Memory B cell (primary cell): ENCODE measurements around the gene NDUFAF4.

ENCODE experiments used
- ATAC-seq: fragments of 150-1000 bp; cut with Tn5 transposase; 2 replicates; pipeline ENCODE4 v1.10.0; 2021; ENCODE audit warnings: low read depth, mild to moderate bottlenecking, moderate library complexity
- DNase-seq, 2 donors: peaks; one replicate each; pipeline ENCODE4 v3.0.0; 2022; ENCODE audit warnings: low spot score in 2 of 2
- H3K27ac Mint-ChIP-seq: one replicate; pipeline ENCODE4 v1.8.0; 2022; ENCODE audit warnings: mild to moderate bottlenecking, moderate library complexity, mixed read lengths
- H3K27me3 Mint-ChIP-seq: one replicate; pipeline ENCODE4 v1.8.0; 2022; ENCODE audit warnings: mixed read lengths
- H3K36me3 Mint-ChIP-seq: one replicate; pipeline ENCODE4 v1.8.0; 2022; ENCODE audit warnings: mild to moderate bottlenecking, mixed read lengths
- H3K4me1 Mint-ChIP-seq: one replicate; pipeline ENCODE4 v1.8.0; 2022; ENCODE audit warnings: mixed read lengths
- H3K4me3 Mint-ChIP-seq: one replicate; pipeline ENCODE4 v1.8.0; 2022; ENCODE audit warnings: mild to moderate bottlenecking, moderate library complexity, mixed read lengths
- H3K9me3 Mint-ChIP-seq: one replicate; pipeline ENCODE4 v1.8.0; 2022; ENCODE audit warnings: mixed read lengths

The NDUFAF4 gene

DNA sequence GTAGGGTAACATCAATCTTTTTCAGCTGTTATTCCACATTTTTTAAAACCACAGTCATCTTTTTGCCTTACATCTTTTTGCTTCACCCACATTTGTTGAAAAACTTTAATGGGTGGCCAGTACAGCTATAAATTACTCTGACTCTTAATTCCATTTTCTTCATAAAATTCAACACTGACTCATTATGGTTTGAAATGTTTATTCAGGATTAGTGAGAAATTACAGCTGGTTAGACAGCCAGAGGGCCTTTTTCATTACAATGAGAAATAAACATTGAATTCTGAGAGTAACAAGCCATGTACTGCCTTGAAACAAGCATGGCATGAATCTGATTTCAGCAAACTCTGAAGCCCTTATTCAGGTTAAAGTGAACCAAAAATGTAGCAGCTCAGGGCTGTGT is 19.5 kb downstream of the NDUFAF4 start:
- no peak for ATAC-seq
- DNase-seq = no peak
- no peak overlapping the region for H3K4me3 Mint-ChIP-seq
- peaks cover 3% of the 10 kb centered on the region for H3K27me3 Mint-ChIP-seq
- H3K27ac Mint-ChIP-seq = no peak overlapping the region
- H3K9me3 Mint-ChIP-seq = no peaks in the 10 kb centered on the region
- no peaks in the 10 kb centered on the region for H3K36me3 Mint-ChIP-seq
- no peaks in the 10 kb centered on the region for H3K4me1 Mint-ChIP-seq

DNA sequence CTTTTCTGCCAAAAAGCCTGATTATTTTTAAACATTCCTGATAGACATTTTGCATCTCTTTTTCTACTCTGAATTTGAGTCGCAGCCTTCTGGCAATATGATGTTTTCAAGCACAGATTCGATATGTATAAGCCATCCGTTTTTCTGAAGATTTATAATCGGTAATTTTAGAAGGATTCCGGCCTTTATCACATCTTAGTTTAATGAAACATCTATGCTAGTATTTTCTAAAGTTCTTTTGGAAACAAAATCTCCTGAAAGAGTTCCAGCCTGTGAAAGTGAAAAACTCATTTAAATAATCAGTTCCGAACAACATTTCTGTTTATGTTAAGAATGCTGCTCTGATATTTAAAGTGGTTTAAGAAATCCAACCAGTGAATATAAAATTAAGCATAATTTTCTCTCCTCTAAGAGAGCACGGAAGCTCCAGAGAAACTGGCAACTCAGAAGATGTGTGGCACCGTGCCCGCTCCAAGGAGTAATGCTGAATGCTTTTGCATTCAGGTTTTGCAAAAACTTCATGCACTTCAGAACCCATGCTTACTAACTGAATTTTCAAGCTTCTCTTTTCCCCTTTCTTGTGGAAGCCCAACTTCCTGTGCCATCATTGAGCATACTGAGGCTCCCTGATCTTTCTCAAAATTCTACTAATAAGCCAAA is 20.7 kb downstream of the NDUFAF4 start:
- peaks cover 3% of the 10 kb centered on the region for H3K27me3 Mint-ChIP-seq
- no peak overlapping the region for H3K27ac Mint-ChIP-seq
- H3K4me1 Mint-ChIP-seq = no peaks in the 10 kb centered on the region
- no peak overlapping the region for H3K4me3 Mint-ChIP-seq
- ATAC-seq (no peak), DNase-seq (no peak)
- H3K9me3 Mint-ChIP-seq = no peaks in the 10 kb centered on the region
- no peaks in the 10 kb centered on the region for H3K36me3 Mint-ChIP-seq

DNA sequence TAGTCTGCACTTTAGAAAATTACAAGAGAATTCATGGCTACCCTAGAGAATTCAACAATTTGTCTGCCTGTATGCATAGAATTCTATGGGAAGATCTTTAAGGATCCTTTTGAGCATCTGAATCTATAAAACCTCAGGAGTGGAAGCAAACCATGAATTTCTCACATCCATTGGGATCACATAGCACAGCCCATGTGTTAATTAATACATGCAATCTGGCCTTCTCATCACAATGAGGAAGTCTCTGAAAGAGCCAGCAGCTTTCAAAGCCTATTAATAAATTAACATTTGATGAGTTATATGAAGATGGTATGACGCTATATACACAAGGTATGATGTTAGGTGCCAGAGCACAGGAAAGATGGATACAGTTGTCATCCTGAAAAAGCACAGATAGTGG is 24.7 kb downstream of the NDUFAF4 start:
- DNase-seq = no peak
- Mint-ChIP-seq H3K36me3 (no peaks in the 10 kb centered on the region), H3K27ac (no peak overlapping the region), H3K9me3 (no peaks in the 10 kb centered on the region), H3K4me3 (no peak overlapping the region), H3K27me3 (peaks cover 4% of the 10 kb centered on the region), H3K4me1 (no peaks in the 10 kb centered on the region)
- ATAC-seq = no peak

DNA sequence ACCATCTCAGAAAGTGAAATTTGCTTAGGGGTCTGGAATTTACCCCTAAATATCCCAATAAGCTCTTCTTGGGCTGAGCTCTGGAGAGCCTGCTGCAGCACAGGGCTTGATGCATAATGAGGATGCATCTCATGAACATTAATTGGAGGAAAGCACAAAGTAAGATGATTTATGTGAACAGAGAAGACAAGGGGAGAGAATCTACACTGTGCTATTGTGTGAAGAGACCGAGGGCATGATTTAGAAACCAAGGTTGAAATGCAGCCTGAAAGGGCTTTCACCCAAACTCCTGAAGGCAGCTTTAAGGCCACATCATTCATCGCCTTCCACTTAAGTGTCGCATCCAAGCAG is 32.7 kb downstream of the NDUFAF4 start:
- peaks cover 2% of the 10 kb centered on the region for H3K36me3 Mint-ChIP-seq
- peaks cover 4% of the 10 kb centered on the region for H3K9me3 Mint-ChIP-seq
- ATAC-seq (no peak), DNase-seq (no peak)
- no peak overlapping the region for H3K27ac Mint-ChIP-seq
- H3K27me3 Mint-ChIP-seq = peaks cover 11% of the 10 kb centered on the region
- no peaks in the 10 kb centered on the region for H3K4me1 Mint-ChIP-seq
- no peak overlapping the region for H3K4me3 Mint-ChIP-seq

DNA sequence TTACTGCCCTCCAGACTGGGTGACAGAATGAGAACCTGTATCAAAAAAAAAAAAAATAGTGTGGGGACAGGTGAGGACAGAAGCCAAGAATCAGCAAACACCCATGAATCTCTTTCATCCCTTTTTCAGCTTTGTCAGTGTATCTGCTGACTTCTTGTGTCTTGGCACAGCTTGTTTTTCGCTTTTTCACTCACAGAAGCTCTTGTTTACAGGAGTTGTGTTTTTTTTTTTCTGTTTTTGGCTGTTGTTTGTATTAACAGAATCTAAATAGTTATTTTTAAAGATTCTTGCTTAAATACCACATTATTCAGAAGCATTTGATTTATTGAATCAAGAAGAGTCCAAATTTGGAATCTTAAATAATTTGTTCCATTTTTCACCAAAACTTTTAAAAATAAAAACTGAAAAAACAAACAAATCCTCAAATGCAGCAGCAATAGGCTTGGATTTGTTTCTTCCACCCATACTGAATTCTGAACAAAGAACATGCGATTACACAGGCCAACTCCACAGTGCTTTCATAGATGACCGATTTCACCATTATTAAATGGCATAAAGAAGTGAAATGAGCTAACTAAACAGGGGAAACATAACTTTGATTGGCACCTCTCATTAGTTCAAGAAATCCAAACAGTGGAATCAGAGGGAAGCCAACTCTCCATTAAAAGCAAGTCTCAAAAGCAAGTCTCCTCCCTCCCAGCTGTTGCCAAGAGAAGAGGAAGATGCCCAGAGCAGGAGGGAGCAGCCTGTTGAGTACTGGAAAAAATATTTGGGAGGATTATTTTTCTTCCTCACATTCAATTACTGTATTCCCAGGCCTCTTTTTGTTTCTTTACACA is 33.3 kb downstream of the NDUFAF4 start:
- ATAC-seq (no peak), DNase-seq (no peak)
- Mint-ChIP-seq H3K4me1 (no peaks in the 10 kb centered on the region), H3K9me3 (peaks cover 4% of the 10 kb centered on the region), H3K27ac (no peak overlapping the region), H3K4me3 (no peak overlapping the region), H3K36me3 (peaks cover 2% of the 10 kb centered on the region), H3K27me3 (peaks cover 14% of the 10 kb centered on the region)

DNA sequence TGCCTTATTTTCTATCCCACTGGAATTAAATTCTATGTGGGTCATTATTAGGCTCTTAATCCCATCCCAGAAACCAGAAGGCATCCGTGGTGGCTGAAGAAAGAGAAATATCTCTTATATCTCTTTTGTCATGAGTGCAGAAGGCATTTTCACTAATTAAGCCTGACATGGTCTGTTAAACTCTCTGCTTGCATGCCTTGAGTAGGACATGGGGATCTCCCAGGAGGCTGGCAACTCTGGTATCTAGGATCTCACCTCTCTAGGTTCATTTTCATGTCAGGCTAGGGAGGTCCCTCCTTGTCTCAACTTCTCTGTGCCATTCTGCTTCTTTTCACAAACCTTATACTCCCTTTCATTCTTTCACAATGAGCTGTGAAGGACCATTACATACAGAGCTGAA is 35.1 kb downstream of the NDUFAF4 start:
- ATAC-seq (no peak), DNase-seq (no peak)
- no peak overlapping the region for H3K4me3 Mint-ChIP-seq
- H3K27me3 Mint-ChIP-seq = peaks cover 14% of the 10 kb centered on the region
- H3K27ac Mint-ChIP-seq = no peak overlapping the region
- peaks cover 4% of the 10 kb centered on the region for H3K9me3 Mint-ChIP-seq
- H3K36me3 Mint-ChIP-seq = peaks cover 2% of the 10 kb centered on the region
- H3K4me1 Mint-ChIP-seq = no peaks in the 10 kb centered on the region

DNA sequence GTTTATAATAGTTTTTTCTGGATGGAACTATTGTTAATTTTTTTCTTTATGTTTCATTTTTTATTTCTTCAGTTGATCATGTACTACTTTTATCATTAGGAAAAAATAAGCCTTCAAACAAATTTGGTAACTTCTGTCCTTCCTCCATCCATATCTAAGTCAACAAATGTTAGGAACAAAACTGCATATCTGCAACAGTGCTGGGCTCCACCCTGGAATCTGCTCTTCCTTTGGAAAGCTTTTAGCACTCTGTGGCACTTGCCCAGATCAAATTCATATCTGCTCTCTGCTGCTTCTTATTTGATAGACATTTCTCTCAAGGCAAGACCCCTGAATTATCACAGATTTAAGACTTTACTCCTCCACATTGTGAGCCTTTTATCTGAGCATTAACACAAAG is 36.1 kb downstream of the NDUFAF4 start:
- DNase-seq = no peak
- no peak overlapping the region for H3K4me3 Mint-ChIP-seq
- no peaks in the 10 kb centered on the region for H3K4me1 Mint-ChIP-seq
- H3K36me3 Mint-ChIP-seq = peaks cover 2% of the 10 kb centered on the region
- peaks cover 4% of the 10 kb centered on the region for H3K9me3 Mint-ChIP-seq
- H3K27ac Mint-ChIP-seq = no peak overlapping the region
- H3K27me3 Mint-ChIP-seq = peaks cover 14% of the 10 kb centered on the region
- no peak for ATAC-seq

DNA sequence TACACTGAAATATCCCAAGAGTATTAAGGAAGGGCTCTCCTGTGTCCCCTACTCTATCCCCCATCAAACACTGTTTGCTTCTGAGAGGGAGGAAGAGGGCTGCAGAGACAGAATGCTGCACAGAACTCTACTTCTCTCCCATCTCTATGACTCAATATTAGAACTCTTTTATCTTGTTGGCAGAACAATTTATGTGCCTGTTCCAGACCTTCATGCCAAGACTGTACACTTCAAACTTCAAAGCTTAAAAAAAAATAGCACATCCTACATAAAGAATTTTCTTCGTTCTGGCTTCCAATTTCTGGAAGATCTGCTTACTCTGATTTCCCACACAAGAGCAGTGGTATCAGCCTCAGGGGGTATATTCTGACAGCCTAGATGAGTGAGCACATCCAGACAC is 40.8 kb downstream of the NDUFAF4 start:
- DNase-seq = no peak
- Mint-ChIP-seq H3K27me3 (peaks cover 10% of the 10 kb centered on the region), H3K27ac (no peak overlapping the region), H3K4me3 (no peak overlapping the region), H3K36me3 (peaks cover 2% of the 10 kb centered on the region), H3K9me3 (peaks cover 4% of the 10 kb centered on the region), H3K4me1 (no peaks in the 10 kb centered on the region)
- no peak for ATAC-seq

DNA sequence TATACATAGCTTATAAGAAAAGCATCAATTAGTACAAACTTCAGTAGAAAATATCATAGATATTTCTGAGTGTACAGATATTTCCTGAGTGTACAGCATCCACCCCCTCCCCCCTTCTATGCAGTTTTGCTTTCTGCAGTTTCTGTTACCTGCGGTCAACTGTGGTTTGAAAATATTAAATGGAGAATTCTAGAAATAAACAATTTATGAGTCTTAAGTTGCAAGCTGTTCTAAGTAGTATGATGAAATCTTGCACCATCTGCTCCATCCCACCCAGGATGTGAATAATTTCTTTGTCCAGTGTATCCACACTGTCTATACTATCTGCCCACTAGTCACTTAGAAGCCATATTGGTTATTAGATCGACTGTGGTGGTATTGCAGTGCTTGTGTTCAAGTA is 44.6 kb downstream of the NDUFAF4 start:
- ATAC-seq (no peak), DNase-seq (no peak)
- Mint-ChIP-seq H3K36me3 (no peaks in the 10 kb centered on the region), H3K9me3 (no peaks in the 10 kb centered on the region), H3K27ac (no peak overlapping the region), H3K4me3 (no peak overlapping the region), H3K27me3 (peaks cover 2% of the 10 kb centered on the region), H3K4me1 (no peaks in the 10 kb centered on the region)

DNA sequence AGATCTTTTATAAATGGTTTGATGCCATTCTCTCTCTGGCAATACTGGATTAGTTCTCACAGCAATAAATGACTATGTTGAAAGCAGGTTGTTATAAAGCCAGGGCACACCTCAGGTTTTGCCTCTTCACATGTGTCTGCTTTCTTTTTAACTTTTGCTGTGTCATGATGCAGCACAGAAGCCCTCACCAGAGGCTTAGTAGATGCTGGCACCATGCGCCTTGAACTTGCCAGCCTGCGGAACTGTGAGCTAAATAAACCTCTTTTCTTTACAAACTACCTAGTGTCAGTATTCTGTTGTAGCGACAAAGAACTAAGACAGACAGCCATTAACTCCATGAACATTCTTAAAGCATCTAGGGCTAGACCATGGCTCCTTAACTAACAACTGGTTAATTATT is 45.1 kb downstream of the NDUFAF4 start:
- H3K36me3 Mint-ChIP-seq = no peaks in the 10 kb centered on the region
- H3K4me3 Mint-ChIP-seq = no peak overlapping the region
- no peak overlapping the region for H3K27ac Mint-ChIP-seq
- H3K9me3 Mint-ChIP-seq = no peaks in the 10 kb centered on the region
- peaks cover 2% of the 10 kb centered on the region for H3K27me3 Mint-ChIP-seq
- no peaks in the 10 kb centered on the region for H3K4me1 Mint-ChIP-seq
- DNase-seq = no peak
- ATAC-seq = no peak

DNA sequence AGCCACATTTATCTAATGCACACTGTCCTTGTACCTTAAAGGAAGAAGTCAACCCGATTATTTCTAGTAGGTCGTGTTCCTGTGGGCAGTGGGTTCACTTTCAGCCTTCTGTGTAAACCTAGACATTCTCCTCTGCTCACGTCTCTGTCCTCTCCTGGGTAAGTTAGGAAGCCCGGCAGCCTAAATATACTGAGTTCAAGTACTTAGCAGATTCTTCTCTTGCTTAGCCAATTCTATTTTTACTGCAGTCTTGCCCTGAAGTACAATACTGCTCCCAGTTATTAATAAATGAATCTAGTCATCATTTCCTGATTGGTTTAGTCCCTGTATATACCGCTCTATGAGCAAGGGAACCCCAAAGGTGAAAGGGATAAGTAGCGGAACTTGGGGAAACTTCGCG is 45.8 kb downstream of the NDUFAF4 start:
- H3K4me3 Mint-ChIP-seq = no peak overlapping the region
- H3K27me3 Mint-ChIP-seq = peaks cover 1% of the 10 kb centered on the region
- H3K4me1 Mint-ChIP-seq = no peaks in the 10 kb centered on the region
- ATAC-seq (no peak), DNase-seq (no peak)
- H3K36me3 Mint-ChIP-seq = no peaks in the 10 kb centered on the region
- peaks cover 2% of the 10 kb centered on the region for H3K9me3 Mint-ChIP-seq
- no peak overlapping the region for H3K27ac Mint-ChIP-seq

DNA sequence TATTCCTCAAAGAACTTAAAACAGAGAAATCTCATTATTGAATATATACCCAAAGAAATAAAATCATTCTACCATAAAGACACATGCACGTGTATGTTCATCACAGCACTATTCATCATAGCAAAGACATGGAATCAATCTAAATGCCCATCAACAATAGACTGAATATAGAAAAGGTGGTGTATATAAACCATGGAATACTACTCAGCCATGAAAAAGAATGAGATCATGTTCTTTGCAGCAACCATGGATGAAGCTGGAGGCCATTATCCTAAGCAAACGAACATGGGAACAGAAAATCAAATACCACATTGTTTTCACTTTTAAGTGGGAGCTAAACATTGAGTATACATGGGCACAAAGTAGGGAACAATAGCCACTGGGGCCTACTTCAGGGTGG is 48.1 kb downstream of the NDUFAF4 start:
- H3K9me3 Mint-ChIP-seq = peaks cover 4% of the 10 kb centered on the region
- no peaks in the 10 kb centered on the region for H3K4me1 Mint-ChIP-seq
- no peak overlapping the region for H3K27ac Mint-ChIP-seq
- peaks cover 2% of the 10 kb centered on the region for H3K27me3 Mint-ChIP-seq
- ATAC-seq = no peak
- no peak overlapping the region for H3K4me3 Mint-ChIP-seq
- no peak for DNase-seq
- no peaks in the 10 kb centered on the region for H3K36me3 Mint-ChIP-seq

DNA sequence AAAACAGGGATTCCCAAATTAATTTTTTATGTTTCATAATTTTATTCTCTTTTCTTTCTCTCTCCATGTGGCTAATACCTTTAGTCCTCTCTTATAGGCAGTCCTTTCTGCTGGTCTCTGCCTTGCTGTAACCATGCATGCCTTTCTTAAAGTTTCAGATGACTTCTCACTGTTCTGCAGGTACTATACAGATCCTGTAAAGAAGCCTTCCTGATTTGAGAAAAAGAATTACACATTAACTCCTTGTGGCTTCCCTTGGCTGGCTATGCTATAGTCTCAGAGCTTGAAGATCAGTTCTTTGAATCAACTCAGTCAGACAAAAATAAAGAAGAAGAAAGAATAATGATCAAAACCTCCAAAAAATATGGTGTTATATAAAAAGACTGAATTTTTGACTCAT is 53.2 kb downstream of the NDUFAF4 start:
- peaks cover 4% of the 10 kb centered on the region for H3K9me3 Mint-ChIP-seq
- H3K27me3 Mint-ChIP-seq = peaks cover 9% of the 10 kb centered on the region
- no peaks in the 10 kb centered on the region for H3K4me1 Mint-ChIP-seq
- ATAC-seq = no peak
- no peak for DNase-seq
- no peak overlapping the region for H3K4me3 Mint-ChIP-seq
- no peaks in the 10 kb centered on the region for H3K36me3 Mint-ChIP-seq
- H3K27ac Mint-ChIP-seq = no peak overlapping the region

DNA sequence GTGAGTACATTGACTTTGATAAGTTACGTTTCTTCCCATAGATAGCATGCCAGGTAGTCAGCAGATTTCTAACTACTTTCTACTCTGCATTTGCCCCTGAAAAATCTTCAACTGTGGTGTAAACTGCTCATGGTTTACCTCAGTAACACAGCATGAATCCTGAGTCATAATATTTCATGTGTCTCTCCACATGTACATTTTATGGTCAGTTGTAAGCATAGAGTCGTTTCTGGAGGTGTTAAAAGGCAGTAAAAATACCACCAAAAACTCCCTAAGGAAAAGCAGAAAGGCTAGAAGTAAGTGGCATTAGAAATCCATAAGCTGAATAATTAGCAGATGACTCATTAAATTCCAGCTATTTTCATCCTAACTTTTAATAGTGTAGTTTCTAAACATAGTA is 56.3 kb downstream of the NDUFAF4 start:
- H3K4me1 Mint-ChIP-seq = peaks cover 16% of the 10 kb centered on the region
- DNase-seq (no peak), ATAC-seq (no peak)
- peaks cover 2% of the 10 kb centered on the region for H3K9me3 Mint-ChIP-seq
- no peak overlapping the region for H3K4me3 Mint-ChIP-seq
- no peak overlapping the region for H3K27ac Mint-ChIP-seq
- H3K36me3 Mint-ChIP-seq = no peaks in the 10 kb centered on the region
- peaks cover 20% of the 10 kb centered on the region for H3K27me3 Mint-ChIP-seq
